Right lobe of liver (tissue), 6 donors: ENCODE measurements around the gene PTCH2. TPM values are rescaled to one million over a fixed set of nuclear protein-coding genes. Genes with fewer than 3 reads are reported as not detected.
A peak's percentile ranks its signal among the peaks of the same experiment; 100 is the strongest.

Experiments used
- ATAC-seq, 4 donors: fragments of 200-7000 bp; cut with Tn5 transposase; one replicate each; pipeline ENCODE4 v1.9.1; 2020; ENCODE audit warnings: mild to moderate bottlenecking in 4 of 4, moderate library complexity in 4 of 4
- DNase-seq, 3 donors: peaks; one replicate each; pipeline ENCODE4 v3.0.0-alpha.2; 2020
- H3K27ac ChIP-seq, 3 donors: fragments of 200-600 bp; one replicate each; pipeline ENCODE4 v1.8.0; 2022
- H3K27me3 ChIP-seq, 2 donors: fragments of 200-600 bp; one replicate each; pipeline ENCODE4 v1.8.0; 2022
- H3K36me3 ChIP-seq, 4 donors: fragments of 200-600 bp; sonication (generic) in 1 of 4; one replicate each; pipeline versions ENCODE4 v1.5.1 to v1.8.0; 2017 to 2022; ENCODE audit warnings: control low read depth in 1 of 4
- H3K4me1 ChIP-seq, 4 donors: fragments of 200-600 bp; sonication (generic) in 1 of 4; one replicate each; pipeline versions ENCODE4 v1.5.1 to v1.8.0; 2017 to 2022; ENCODE audit warnings: control low read depth in 1 of 4
- H3K4me3 ChIP-seq, 3 donors: fragments of 200-600 bp; one replicate each; pipeline ENCODE4 v1.8.0; 2022
- H3K9me3 ChIP-seq, 4 donors: fragments of 200-600 bp; sonication (generic) in 1 of 4; one replicate each; pipeline versions ENCODE4 v1.5.1 to v1.8.0; 2017 to 2022; ENCODE audit warnings: control low read depth in 1 of 4
- POLR2A ChIP-seq: fragments of 450-650 bp; IDR thresholded peaks from one replicate; pipeline ENCODE4 v1.6.1; 2017; ENCODE audit warnings: antibody characterized with exemption, mild to moderate bottlenecking
- WGBS: methylation state at CpG from one replicate; pipeline ENCODE4 v1.1.6; 2018; ENCODE audit warnings: low coverage, low lambda C conversion rate; ENCODE audit not compliant: insufficient coverage; ENCODE audit errors: missing lambda C conversion rate; 5-methylcytosine and 5-hydroxymethylcytosine counted together
- intact Hi-C, 2 donors: fragments of 100-400 bp; cut with DNase I; formaldehyde crosslinking; loops; one replicate each; pipeline versions ENCODE4 v1.11.2 to v1.14.1; 2022
- total RNA-seq, 6 experiments: library from RNA; depleted of rRNA in 2 of 6; stranded (reverse); fragments of >200 nt in 2 of 6; fragmentation: NEBNext Ultra II Directional in 3 of 6; extraction: Animal tissue kit (Norgen Biotek cat#: 25700) in 3 of 6; gene quantifications; one replicate each; pipeline versions ENCODE4 v1.1.0 to v1.2.4, GENCODE V29; 2016 to 2023
- TF ChIP-seq, protein P1 (sequence below), 4 donors: fragments of 200-600 bp in 3 of 4; fragments of 450-650 bp in 1 of 4; IDR thresholded peaks; one replicate each; pipeline versions ENCODE4 v1.5.1 to v1.8.0; 2016 to 2022; ENCODE audit warnings: antibody characterized with exemption in 4 of 4, mild to moderate bottlenecking in 2 of 4
- donor health status: DM: no; HTN: yes; CAD: no.
- donor health status: DM: no; HTN: no; CAD: no.
- donor health status: DM: no; HTN: no; CAD: no.
- donor health status: DM: no; HTN: yes; CAD: no.
- donor health status: DM: no; HTN: yes; CAD: no.

PTCH2 gene
- total RNA-seq, 6 experiments from 2014 or later: 0.19 to 0.68 (median 0.35) TPM

DNA sequence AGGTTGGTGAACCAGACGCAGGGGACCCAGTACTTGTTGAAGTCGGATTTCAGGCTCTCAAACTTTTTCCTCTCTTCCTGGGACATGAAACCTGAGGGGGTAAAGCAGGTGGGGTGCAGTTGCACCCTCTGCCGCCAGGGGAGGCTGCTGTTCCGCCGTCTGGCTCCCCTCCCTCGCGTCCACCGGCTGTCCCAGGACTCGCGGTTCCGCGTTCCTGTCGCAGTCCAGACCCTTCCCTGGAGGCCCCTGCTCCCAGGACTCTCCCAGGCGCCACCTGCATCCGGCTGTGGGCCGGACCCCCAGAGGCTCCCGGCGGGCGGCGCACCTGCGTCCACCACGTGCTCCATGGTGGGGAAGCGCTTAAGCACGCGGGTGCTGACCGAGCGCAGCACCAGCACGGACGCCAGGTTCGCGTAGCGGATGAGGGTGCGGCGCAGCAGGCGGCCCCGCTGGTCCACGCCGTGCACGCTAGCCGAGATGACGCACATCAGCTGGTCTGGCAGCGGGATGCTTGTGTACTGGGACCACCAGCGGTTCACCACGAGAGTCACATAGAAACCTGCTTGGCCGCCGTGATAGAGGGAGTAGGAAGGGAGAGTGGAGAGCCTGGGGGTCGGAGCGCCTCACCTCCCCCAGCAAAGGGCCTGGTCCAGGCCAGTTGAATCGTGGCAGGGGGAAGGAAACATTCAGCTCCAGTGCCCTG lies 56.8 kb downstream of the PTCH2 start:
- peak; percentile 75 to 92 (median 82) for ATAC-seq
- Histone ChIP-seq H3K27me3 (no peaks in the 10 kb centered on the region), H3K4me3 (peak overlapping the region; percentile 37 to 45 (median 42)), H3K9me3 (no peaks in the 10 kb centered on the region), H3K4me1 (peaks cover 0 to 20% (median 0%) of the 10 kb centered on the region in 4 donors), H3K36me3 (no peaks in the 10 kb centered on the region), H3K27ac (no peak overlapping the region)
- DNase-seq: peak in 1 of 3 donors; percentile 72
- intact Hi-C loops: loop anchor here in 1 of 2 donors (10.0 kb wide), 1 partner anchor 49 kb away; no protein-coding TSS in a partner anchor
- WGBS: 30% methylated on average over 28 of the region's 49 CpGs
- no peak for TF ChIP-seq POLR2A
- TF ChIP-seq, protein P1, sequence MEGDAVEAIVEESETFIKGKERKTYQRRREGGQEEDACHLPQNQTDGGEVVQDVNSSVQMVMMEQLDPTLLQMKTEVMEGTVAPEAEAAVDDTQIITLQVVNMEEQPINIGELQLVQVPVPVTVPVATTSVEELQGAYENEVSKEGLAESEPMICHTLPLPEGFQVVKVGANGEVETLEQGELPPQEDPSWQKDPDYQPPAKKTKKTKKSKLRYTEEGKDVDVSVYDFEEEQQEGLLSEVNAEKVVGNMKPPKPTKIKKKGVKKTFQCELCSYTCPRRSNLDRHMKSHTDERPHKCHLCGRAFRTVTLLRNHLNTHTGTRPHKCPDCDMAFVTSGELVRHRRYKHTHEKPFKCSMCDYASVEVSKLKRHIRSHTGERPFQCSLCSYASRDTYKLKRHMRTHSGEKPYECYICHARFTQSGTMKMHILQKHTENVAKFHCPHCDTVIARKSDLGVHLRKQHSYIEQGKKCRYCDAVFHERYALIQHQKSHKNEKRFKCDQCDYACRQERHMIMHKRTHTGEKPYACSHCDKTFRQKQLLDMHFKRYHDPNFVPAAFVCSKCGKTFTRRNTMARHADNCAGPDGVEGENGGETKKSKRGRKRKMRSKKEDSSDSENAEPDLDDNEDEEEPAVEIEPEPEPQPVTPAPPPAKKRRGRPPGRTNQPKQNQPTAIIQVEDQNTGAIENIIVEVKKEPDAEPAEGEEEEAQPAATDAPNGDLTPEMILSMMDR (IDR thresholded peaks at IDR 0.05): peak; percentile 80 to 96 (median 86)

DNA sequence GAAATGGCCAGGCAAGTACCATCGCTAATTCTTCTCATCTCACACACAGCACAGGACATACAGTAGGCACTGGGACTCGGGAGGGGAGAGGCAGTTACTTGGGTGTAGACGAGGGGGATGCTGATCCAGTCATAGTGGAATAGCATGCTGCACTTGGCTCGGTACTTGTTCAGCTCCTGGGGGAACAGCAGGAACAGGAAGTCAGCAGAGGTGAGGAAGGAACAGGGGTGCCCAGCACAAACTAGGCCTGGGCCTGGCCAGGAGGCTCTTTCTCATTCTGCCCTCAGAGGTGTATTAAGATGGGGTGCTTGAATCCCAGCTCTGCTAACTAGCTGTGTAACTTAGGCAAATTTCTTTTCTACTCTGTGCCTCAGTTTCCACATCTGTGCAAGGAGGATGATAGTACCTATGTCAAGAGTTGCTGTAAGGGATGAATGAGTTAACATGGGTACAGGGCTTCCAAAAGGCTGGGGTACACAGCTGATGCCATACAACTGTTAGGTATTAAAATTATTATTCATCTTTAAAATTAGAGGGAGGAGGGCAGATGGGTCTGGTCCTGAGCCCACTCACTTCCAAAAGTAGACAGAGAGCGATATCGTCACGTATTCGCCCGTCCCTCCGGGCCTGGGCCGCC lies 57.4 kb downstream of the PTCH2 start:
- DNase-seq (no peak), ATAC-seq (no peak)
- TF ChIP-seq POLR2A: no peak
- TF ChIP-seq, protein P1 (IDR thresholded peaks at IDR 0.05): no peak
- Histone ChIP-seq H3K27me3 (no peaks in the 10 kb centered on the region), H3K9me3 (no peaks in the 10 kb centered on the region), H3K4me1 (peaks cover 0 to 20% (median 0%) of the 10 kb centered on the region in 4 donors), H3K4me3 (peak overlapping the region in 2 of 3 donors; percentile 42 to 45), H3K27ac (no peak overlapping the region), H3K36me3 (no peaks in the 10 kb centered on the region)
- intact Hi-C loops: loop anchor here in 1 of 2 donors (10.0 kb wide), 1 partner anchor 49 kb away; no protein-coding TSS in a partner anchor
- WGBS: 15% methylated on average over 9 of the region's 11 CpGs

DNA sequence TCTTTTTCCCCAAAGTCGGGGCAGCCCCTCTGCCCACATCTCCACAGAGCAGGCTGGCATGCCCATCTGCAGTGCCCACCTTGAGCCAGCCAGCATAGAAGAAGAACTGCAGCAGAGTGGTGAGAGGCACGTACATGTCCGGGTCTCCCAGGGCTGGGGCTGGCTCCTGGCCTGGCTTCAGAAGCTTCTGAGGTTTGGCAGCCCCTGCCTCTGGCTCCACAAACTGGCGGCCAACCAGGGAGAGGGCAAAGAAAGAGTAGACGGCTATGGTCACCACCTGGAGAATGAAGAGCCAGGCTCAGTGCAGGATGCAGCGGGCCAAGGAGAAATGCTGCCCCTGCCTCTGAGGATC lies 58.0 kb downstream of the PTCH2 start:
- Histone ChIP-seq H3K27me3 (no peaks in the 10 kb centered on the region), H3K4me3 (no peak overlapping the region), H3K36me3 (peaks cover 0 to 5% (median 0%) of the 10 kb centered on the region in 4 donors), H3K9me3 (no peaks in the 10 kb centered on the region), H3K27ac (no peak overlapping the region), H3K4me1 (peaks cover 0 to 20% (median 0%) of the 10 kb centered on the region in 4 donors)
- WGBS: 81% methylated on average over 5 of the region's 6 CpGs
- intact Hi-C loops: loop anchor here in 1 of 2 donors (10.0 kb wide), 1 partner anchor 50 kb away; no protein-coding TSS in a partner anchor
- no peak for DNase-seq
- ATAC-seq: no peak
- TF ChIP-seq, protein P1 (IDR thresholded peaks at IDR 0.05): no peak
- no peak for TF ChIP-seq POLR2A

DNA sequence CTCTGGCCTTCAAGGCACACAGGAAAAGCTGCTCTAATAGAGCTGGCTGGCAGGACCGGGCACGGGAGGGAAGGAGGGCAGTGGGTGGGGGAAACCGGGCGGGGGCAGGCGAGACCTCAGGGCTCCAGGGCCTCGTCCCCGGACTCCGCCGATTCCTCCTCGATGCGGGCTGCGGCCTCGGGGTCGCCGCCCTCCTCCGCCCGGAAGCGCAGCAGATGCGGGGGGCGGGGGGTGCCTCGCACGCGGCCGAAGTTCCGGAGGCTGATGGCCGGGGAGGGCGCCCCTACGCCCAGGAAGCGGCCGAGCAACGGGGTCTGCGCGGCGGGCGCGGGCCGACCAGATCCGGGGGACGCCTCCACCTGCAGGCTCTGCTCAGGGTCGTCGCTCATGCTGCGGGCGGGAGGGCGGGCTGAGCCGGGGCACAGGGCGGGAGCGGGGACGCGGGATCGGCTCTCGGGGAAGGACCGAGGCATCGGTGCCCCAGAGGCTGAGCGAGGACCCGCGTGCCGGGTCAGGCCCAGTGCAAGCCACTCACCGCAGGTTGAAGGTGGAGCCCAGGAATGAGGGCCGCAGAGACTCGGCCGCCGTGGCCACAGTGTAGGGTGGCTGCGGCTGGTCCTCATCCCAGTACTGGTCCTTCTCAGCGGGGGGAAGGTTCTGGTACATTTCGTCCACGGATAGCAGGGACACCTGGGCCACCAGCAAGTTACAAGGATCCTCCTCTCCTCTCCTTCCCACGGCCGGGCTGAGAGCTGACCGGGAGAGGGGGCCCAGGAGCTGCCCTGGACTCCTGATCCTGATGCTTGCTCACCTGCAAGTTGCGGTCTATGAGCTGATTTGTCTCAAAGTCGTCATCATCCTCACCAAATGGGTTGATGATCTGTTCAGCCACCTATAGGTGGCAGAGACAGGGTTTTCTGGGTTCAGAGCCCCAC lies 58.7 kb downstream of the PTCH2 start:
- DNase-seq: no peak
- Histone ChIP-seq H3K4me3 (peak overlapping the region; percentile 22 to 46 (median 23)), H3K36me3 (peaks cover 0 to 8% (median under 1%) of the 10 kb centered on the region in 4 donors), H3K9me3 (no peaks in the 10 kb centered on the region), H3K27ac (no peak overlapping the region), H3K27me3 (no peaks in the 10 kb centered on the region), H3K4me1 (peaks cover 0 to 20% (median 0%) of the 10 kb centered on the region in 4 donors)
- intact Hi-C loops: loop anchor here in 1 of 2 donors (10.0 kb wide), 1 partner anchor 50 kb away; no protein-coding TSS in a partner anchor
- TF ChIP-seq, protein P1 (IDR thresholded peaks at IDR 0.05): no peak
- no peak for TF ChIP-seq POLR2A
- 3% methylated on average over 6 of the region's 71 CpGs for WGBS
- ATAC-seq: peak; percentile 10 to 33 (median 24)
